GM23248 (cell line): ENCODE data around the gene KCNK5. TPM values are rescaled to one million over a fixed set of nuclear protein-coding genes. Genes with fewer than 3 reads are reported as not detected.

ENCODE experiments used
- DNase-seq: peaks from one replicate; pipeline ENCODE4 v3.0.0-alpha.2; 2015
- H2AFZ ChIP-seq: fragments of 200-600 bp; sonication (generic); 2 replicates; pipeline ENCODE4 v1.6.1; 2016; ENCODE audit warnings: antibody characterized with exemption
- H3F3A ChIP-seq: fragments of 200-600 bp; sonication (generic); 2 replicates; pipeline ENCODE4 v1.6.1; 2016; ENCODE audit warnings: mild to moderate bottlenecking, antibody characterized with exemption, mixed run types; ENCODE audit not compliant: insufficient read depth
- H3K27ac ChIP-seq: fragments of 200-600 bp; sonication (generic); 2 replicates; pipeline ENCODE4 v1.5.1; 2016; ENCODE audit warnings: mild to moderate bottlenecking
- H3K27me3 ChIP-seq: fragments of 200-600 bp; sonication (generic); replicated peaks from 2 replicates; pipeline ENCODE4 v1.6.1; 2016; ENCODE audit warnings: mild to moderate bottlenecking; ENCODE audit not compliant: insufficient read depth
- H3K36me3 ChIP-seq: fragments of 200-600 bp; sonication (generic); 2 replicates; pipeline ENCODE4 v1.6.1; 2016; ENCODE audit warnings: low read depth, mild to moderate bottlenecking
- H3K4me1 ChIP-seq: fragments of 200-600 bp; sonication (generic); 2 replicates; pipeline ENCODE4 v1.6.1; 2016; ENCODE audit warnings: mild to moderate bottlenecking; ENCODE audit not compliant: insufficient read depth
- H3K4me2 ChIP-seq: fragments of 200-600 bp; sonication (generic); one replicate; pipeline ENCODE4 v1.6.1; 2016; ENCODE audit warnings: mild to moderate bottlenecking; ENCODE audit not compliant: unreplicated experiment
- H3K4me3 ChIP-seq: fragments of 200-600 bp; sonication (generic); 2 replicates; pipeline ENCODE4 v1.5.1; 2016; ENCODE audit warnings: mild to moderate bottlenecking
- H3K79me2 ChIP-seq: fragments of 200-600 bp; sonication (generic); 2 replicates; pipeline ENCODE4 v1.6.1; 2016; ENCODE audit warnings: mild to moderate bottlenecking; ENCODE audit not compliant: insufficient read depth
- H3K9ac ChIP-seq: fragments of 200-600 bp; sonication (generic); 2 replicates; pipeline ENCODE4 v1.6.1; 2016; ENCODE audit warnings: mild to moderate bottlenecking
- H3K9me2 ChIP-seq: fragments of 200-600 bp; sonication (generic); 2 replicates; pipeline ENCODE4 v1.6.1; 2016; ENCODE audit warnings: mixed run types, mild to moderate bottlenecking, moderate library complexity; ENCODE audit not compliant: insufficient read depth
- H3K9me3 ChIP-seq: fragments of 200-600 bp; sonication (generic); one replicate; pipeline ENCODE4 v1.6.1; 2017; ENCODE audit warnings: low read depth
- H4K20me1 ChIP-seq: fragments of 200-600 bp; sonication (generic); 2 replicates; pipeline ENCODE4 v1.6.0; 2016; ENCODE audit not compliant: insufficient read depth
- EZH2 ChIP-seq: fragments of 200-600 bp; sonication (generic); IDR thresholded peaks from 2 replicates; pipeline ENCODE4 v1.6.1; 2018; ENCODE audit warnings: antibody characterized with exemption, mild to moderate bottlenecking; ENCODE audit not compliant: insufficient read depth, poor library complexity, severe bottlenecking
- EZH2phosphoT487 ChIP-seq: fragments of 200-600 bp; sonication (generic); IDR thresholded peaks from 2 replicates; pipeline ENCODE4 v1.6.1; 2018; ENCODE audit warnings: antibody characterized with exemption, moderate library complexity, mild to moderate bottlenecking, low read depth; ENCODE audit not compliant: insufficient read depth
- WGBS, 2 experiments: methylation state at CpG; one replicate each; pipeline ENCODE4 v1.1.6; 2015 to 2017; ENCODE audit warnings: low lambda C conversion rate in 2 of 2, low coverage in 1 of 2; ENCODE audit errors: missing lambda C conversion rate in 2 of 2; 5-methylcytosine and 5-hydroxymethylcytosine counted together
- in situ Hi-C: fragments of 300-500 bp; cut with MboI; formaldehyde crosslinking; loops from 2 replicates; pipeline ENCODE4 v1.15.0; 2020
- polyA plus RNA-seq: library from polyadenylated mRNA; unstranded; fragments of >200 nt; fragmentation: Nextera tagmentation; extraction: Ambion mirVana; gene quantifications from 2 replicates; pipeline ENCODE4 v1.2.1, GENCODE V29; 2016
- total RNA-seq: library from RNA; depleted of rRNA; stranded (reverse); fragments of >200 nt; shearing (Covaris generic); gene quantifications from 2 replicates; pipeline ENCODE4 v1.2.3, GENCODE V29; 2014; rRNA removed

The KCNK5 gene
- total and polyA plus RNA-seq, 2 experiments from 2014 or later: not detected

GRCh38 chr6:39143238-39143930 is 85.9 kb downstream of the KCNK5 start:
- H2AFZ ChIP-seq: no peak overlapping the region
- in situ Hi-C loops: no loop called here
- no peaks in the 10 kb centered on the region for H3F3A ChIP-seq
- no peak overlapping the region for H3K4me3 ChIP-seq
- H3K27me3 ChIP-seq: peaks cover 7% of the 10 kb centered on the region; the same call in 1 of the 2 replicates
- 66 to 68% methylated on average over 13 of the region's 13 CpGs for WGBS, 2 experiments
- no peak for DNase-seq
- H3K4me1 ChIP-seq: no peaks in the 10 kb centered on the region
- no peaks in the 10 kb centered on the region for H3K36me3 ChIP-seq
- H3K79me2 ChIP-seq: no peaks in the 10 kb centered on the region
- H3K27ac ChIP-seq: no peak overlapping the region
- no peaks in the 10 kb centered on the region for H4K20me1 ChIP-seq
- H3K9ac ChIP-seq: no peak overlapping the region
- H3K9me2 ChIP-seq: no peaks in the 10 kb centered on the region
- no peak for TF ChIP-seq EZH2
- no peak for TF ChIP-seq EZH2phosphoT487
- H3K9me3 ChIP-seq: no peaks in the 10 kb centered on the region
- no peak overlapping the region for H3K4me2 ChIP-seq

- H3K9me2 ChIP-seq: no peaks in the 10 kb centered on the region
- TF ChIP-seq EZH2 (no peak), EZH2phosphoT487 (no peak)
- H3K4me2 ChIP-seq: no peak overlapping the region
- H2AFZ ChIP-seq: no peak overlapping the region
- H3K4me3 ChIP-seq: no peak overlapping the region
- no peaks in the 10 kb centered on the region for H3K36me3 ChIP-seq
- no peaks in the 10 kb centered on the region for H3F3A ChIP-seq
- no peaks in the 10 kb centered on the region; the same call in 1 of the 2 replicates for H3K27me3 ChIP-seq
- WGBS, 2 experiments: 35% methylated on average over 7 of the region's 7 CpGs
- H3K79me2 ChIP-seq: no peaks in the 10 kb centered on the region
- no peaks in the 10 kb centered on the region for H4K20me1 ChIP-seq
- DNase-seq: no peak
- no peak overlapping the region for H3K9ac ChIP-seq
- H3K4me1 ChIP-seq: no peaks in the 10 kb centered on the region
- in situ Hi-C loops: no loop called here
- H3K27ac ChIP-seq: no peak overlapping the region
- H3K9me3 ChIP-seq: no peaks in the 10 kb centered on the region
Observed at GRCh38 chr6:39140556-39141167, 88.6 kb downstream of the KCNK5 start.

Other genes with a start within 250 kb of the KCNK5 start
- not detected in 2 replicates for gene GLP1R, start 180.7 kb downstream of the KCNK5 start, total RNA-seq
- not detected in 2 replicates for gene GLP1R, start 180.7 kb downstream of the KCNK5 start, polyA plus RNA-seq
- gene SAYSD1, start 114.3 kb downstream of the KCNK5 start, total RNA-seq: 17.2 and 20.2 TPM in 2 replicates
- gene SAYSD1, start 114.3 kb downstream of the KCNK5 start, polyA plus RNA-seq: 14.4 and 15.0 TPM in 2 replicates
- gene KCNK17, start 84.9 kb upstream of the KCNK5 start, total RNA-seq: not detected in 2 replicates
- not detected in 2 replicates for gene KCNK17, start 84.9 kb upstream of the KCNK5 start, polyA plus RNA-seq
- gene KCNK16, start 93.2 kb upstream of the KCNK5 start, total RNA-seq: not detected in 2 replicates
- gene KCNK16, start 93.2 kb upstream of the KCNK5 start, polyA plus RNA-seq: not detected in 2 replicates